ENCODE data around the gene STK32A.

Gene STK32A

DNA sequence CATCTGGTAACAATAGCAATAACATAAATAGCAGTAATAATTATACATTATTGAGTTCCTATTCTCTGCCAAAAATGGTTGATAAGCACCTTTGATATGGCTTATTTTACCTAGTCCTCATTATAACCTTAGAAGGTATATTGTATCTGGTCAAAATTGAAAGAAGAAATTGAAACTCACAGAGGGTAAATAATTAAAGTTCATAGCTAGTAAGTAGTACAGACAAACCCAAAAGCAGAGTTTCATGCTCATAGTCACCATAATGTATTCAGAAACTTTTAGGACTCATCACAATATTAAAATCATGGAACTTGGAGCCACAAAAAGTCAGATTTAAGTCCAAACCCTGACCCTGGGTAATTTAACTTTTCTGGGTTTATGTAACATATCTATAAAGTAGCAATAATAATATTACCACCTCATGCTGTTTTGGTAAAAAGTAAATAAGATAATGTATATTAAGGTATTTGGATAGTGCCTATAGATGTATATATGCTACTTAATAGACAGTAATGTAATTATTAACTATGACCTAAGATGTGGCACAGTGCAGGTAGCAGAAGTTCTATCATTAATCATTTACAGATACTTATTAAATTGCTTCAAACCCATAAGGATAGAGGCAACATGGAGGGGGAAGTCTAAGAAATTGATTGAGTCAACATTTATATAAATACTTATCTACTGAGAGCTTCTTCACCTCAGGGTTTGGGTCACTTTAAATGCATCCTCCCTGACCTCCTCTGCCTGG, 32.4 kb downstream of the STK32A start:
- no peak for DNase-seq

DNA sequence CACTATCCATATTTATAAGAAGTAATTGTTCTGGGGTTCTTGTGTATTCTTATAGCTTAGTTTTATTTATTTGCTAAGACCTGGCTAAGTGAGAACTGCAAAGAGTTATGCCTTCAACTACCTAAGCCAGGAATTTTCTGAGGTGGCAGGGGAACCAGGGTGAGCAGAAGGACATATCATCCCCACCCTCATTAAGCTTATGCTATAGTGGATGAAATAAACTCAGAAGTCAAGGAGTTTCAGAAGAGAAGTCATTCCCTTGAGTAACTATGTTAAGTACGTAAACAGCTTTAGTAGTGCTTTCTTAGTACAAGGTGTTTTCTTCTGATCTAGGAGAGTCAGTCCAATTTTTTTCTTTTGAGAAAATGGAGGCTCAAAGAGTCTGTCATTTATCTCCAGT, 41.7 kb downstream of the STK32A start:
- no peak for DNase-seq

DNA sequence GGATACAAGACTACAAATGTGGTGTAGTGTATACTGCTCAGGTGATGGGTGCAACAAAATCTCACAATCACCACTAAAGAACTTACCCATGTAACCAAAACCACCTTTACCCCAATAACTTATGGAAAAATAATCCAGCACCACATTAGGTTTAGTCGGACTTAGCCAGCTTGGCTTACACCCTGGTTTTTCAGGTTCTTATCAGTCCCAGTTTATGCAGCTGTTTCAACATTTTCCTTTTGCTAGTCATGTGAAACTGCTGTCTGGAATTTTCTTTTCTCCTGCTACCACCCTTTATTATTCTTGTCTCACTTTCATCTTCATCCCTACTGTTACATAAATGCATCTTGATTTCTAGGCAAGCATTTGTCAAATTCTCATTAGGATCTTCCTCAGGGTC, 51.5 kb downstream of the STK32A start:
- no peak for DNase-seq

DNA sequence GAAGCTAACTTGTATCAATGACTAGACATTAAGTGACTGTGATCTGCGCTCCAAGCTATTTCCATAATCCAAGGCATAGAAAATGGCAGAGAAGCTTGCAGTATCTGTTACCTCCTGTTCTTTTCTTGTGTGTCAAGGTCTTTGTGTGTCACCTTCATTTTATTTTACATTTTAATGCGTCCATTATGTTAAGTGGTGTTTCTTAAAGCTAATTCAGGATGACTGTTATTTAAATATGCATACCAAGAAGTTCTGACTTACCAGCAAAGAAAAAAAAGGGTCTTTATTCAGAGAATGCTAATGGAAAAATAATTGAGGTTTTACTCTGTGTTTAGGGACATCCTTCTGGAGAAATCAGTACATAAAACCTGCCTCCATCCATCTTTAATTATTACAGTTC, 52.3 kb downstream of the STK32A start:
- no peak for DNase-seq

DNA sequence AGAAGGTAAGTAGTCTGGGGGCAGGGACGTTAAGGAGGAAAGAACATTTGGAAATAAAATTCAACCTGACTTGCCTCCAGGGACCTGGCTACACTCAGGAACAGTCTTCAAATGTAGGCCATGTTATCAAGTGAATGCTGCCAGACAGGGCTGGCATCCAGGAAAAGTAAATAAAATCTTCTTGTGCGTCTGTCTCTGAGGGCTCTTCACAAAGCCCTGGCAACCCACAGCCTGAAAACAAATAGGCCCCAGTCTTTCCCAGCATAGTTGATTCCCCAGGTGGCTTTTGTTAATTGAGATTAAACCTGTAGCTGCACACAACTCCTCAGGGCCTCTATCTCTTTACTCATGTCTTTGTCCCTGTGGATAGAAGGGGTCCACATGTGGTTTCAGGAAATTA, 55.4 kb downstream of the STK32A start:
- DNase-seq: no peak

DNA sequence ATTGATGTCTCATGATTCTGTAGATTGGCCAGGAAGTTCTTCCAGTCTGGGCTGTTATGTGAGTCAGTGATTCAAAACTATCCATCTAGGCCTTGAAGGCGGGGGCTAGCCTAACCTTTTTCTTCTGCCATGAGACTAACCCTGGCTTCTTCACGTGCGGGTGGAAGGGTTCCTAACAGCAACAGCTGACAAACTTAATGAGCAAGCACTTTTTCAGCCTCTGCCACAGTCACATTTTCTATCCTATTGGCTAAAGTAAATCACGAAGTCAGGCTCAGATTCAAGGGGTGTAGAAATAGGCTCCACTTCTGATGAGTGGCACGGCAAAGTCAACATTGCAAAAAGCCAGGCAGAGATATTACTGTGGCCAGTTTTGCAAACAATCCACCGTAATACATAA, 68.4 kb downstream of the STK32A start:
- no peak for DNase-seq

DNA sequence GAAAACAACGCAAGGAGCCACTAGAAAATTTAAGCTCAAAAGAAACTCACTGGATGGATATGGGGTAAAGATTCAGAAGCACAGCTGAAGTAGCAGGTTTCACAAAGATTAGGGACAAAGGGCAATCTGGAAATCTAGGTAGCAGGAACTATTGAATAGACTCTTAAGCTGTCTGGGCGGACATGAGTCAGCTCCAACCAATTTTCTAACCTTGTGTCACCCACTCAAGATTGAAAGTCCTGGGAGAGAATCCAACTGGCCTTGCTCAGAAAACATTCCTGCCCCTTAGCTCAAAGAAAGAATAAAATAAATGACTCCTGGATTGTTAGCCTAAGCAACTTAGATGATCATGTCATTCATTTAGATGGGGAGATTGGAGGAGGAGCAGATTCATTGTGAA, 69.2 kb downstream of the STK32A start:
- DNase-seq: no peak

DNA sequence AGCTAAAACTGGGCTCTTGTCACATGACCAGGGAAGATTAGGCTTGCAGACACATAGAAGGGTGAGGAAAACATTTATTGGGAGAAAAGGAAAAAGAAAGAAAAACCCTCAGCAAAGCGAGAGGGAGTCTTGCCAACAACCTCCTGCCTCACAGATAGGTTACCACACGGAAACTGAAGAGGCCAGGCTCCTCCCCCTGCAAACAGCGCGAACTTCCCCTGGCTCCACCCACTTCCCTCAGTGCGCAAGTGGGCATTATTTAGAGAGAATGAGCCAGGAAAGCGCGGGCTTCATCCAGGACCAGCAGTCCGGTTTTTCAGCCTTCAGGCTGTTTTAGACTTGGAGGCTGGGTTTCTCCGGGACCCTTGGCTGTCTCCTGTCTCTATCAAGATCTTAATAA, 70.3 kb downstream of the STK32A start:
- DNase-seq: no peak

DNA sequence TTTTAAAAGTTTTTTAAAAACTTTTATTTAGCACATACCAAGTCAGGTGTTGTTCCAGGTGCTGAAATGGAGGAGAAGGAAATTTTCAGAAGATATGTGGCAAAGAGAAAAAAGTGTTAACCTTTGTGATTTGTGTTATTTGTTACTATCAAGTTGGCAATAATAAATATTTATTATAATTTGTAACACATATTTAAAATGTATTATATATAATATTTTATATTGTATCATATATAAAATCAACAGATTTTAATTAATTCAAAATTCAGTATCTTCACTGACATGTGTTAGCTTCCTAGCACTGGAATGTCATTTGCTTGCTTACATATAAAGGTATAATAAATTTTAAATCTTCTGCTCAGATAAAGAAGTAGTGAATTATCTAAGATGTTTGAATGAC, 71.5 kb downstream of the STK32A start:
- DNase-seq: no peak

DNA sequence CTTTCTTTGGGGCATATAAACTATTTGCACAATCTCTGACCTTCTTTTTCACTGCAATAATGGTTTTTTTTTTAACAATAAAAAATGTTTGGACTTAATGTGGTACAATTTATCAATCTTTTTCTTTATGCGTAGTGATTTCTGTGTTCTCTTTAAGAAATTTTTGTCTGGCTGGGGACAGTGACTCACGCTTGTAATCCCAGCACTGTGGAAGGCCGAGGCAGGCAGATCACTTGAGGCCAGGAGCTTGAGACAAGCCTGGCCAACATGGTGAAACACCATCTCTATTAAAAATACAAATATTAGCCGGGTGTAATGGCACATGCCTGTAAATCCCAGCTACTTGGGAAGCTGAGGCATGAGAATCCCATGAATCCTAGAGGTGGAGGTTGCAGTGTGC, 72.3 kb downstream of the STK32A start:
- DNase-seq: no peak

DNA sequence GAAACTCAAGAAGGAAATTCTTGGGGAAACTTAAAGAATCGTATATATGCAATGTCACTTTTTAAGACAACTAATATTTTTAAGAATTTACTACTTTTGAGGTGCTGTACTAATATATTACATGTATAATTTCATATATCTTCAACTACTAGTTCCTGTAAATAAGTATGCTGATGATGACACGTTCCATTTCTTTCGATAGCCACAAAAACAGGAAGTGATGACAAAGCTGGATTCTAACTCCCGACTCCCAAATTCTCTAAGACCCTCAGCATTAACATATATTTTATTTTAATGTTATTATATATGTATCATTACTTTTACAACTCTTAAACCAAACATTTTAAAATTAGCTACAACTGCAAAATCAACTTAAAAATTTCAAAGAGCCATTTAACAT, 74.8 kb downstream of the STK32A start:
- DNase-seq: no peak

DNA sequence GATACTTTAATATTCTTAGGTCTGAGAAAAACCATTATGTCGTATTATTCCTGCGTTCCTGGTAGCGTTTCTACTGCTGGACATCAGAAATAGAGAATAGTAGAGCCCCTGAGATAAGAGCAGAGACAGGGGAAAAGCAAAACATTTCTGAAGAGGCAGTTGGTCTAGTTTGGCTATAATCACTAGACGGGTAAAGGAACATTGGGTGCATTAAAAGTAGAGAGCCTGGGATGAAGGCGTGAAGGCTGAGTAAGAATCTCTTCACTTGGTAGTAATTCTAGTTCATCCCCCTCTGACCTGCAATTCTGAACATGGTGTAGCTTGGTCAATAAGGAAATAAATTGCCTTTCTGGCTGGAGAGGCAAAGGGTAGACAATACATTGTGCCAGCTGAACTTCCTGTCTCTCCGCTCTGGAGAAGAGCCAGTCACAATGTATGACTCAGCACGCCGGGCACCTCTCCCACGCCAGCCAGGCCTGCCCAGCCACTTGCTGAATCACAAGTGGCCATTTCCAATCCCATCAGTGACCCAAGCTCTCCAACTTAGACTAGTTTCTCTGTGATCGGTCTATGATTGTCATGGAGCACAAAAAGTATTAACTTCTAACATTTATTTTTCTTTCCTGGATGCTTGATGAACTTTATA, 75.4 kb downstream of the STK32A start:
- DNase-seq: no peak

DNA sequence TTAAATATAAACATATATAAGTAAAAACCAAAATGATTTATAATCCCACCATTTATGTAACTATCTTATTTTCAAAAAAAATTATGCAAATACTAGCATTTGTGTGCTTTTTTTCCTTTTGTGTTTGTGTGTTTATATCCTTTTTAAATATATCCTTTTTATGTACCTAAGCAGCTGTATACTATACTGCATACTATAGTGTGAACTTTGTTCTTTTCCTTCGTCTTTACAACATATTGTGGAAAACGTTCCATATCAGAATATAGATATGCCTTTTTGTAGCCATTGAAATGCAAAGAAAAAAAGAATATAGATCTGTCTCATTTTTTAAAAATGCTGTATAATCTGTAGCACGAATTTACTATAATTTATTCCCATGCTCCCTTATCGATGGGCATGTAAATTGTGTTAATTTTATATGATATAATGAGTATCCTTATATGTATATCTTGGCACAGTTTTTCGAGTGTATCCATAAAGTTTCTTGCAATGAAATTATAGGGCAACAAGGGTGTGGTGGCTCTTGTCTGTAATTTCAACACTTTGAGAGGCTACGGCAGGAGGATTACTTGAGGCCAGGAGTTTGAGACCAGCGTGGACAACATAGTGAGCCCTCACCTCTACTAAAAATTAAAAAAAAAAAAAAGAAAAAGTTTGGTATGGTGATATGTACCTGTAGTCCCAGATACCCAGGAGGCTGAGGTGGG, 83.3 kb downstream of the STK32A start:
- DNase-seq: no peak

DNA sequence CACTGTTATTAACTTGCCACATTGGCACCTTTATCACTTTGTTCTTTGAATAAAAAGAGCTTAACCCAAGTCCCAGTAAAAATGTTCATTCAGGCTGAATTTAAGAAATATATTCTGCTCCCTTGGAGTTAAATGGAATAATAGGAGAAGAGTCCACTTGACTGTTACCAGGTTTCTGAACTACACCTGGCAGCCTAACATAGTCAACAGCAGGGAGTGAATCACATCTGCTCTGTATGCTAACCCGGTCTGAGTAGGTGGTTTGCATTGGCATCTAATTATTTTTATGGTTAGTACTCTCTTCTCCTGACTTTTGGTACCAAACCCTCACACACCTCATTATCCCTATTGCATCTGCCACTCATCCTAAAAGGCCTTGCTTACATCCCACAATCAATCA, 86.7 kb downstream of the STK32A start:
- DNase-seq: no peak

DNA sequence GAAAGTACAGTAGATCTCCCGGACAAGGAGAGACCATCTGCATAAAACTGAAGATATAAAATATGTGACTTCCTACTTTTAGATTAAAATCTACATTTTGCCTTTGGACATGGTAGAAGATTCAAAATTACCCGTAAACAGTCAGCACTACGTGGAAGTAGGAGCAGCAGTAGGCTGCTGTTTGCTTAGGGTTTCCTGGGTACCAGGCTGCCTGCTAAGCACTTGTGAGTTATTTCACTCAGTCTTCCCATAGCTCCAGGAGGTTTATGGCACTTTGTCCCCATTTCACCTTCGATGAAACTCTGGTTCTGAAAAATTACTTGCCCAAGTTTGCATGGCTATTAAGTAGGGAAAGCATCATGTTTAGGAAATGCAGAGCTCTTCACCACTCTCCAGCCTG, 92.6 kb downstream of the STK32A start:
- no peak for DNase-seq

DNA sequence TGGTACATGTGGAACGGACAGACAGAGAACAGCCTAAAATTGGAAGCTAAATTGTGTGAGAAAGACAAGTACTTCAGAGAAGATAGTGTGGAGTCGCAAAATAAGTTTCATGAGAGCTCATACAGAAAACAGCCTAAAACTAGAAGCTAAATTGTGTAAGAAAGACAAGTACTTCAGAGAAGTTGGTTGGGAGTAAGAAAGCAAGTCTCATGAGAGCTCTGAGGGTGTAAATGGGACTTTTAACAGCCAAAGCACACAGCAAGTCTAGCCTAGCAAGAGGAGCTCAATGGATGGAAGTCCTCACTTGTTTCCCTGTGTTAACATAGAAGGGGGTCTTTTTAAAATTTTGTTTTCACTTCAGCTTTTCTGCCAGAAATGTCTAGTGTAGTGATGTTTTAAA, 93.1 kb downstream of the STK32A start:
- DNase-seq: no peak

DNA sequence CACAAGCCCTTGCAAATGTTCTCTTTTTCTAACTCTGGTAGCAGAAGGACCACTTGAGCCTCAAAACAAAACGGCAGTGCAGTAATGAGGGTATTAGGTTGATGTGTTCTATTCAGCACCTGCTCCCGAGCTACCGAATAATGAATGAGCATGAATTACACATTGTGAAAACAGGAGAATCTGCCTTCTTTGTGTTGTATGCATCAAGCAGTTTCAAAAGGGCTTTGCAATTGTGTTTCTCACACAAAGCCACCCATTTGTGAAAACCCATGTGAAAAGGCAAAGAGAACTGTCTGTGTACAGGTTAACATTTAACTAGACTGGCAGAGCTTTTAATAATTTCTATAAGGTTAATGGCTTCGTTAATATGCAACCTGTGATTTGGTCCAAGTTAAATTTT, 97.8 kb downstream of the STK32A start:
- DNase-seq: no peak

DNA sequence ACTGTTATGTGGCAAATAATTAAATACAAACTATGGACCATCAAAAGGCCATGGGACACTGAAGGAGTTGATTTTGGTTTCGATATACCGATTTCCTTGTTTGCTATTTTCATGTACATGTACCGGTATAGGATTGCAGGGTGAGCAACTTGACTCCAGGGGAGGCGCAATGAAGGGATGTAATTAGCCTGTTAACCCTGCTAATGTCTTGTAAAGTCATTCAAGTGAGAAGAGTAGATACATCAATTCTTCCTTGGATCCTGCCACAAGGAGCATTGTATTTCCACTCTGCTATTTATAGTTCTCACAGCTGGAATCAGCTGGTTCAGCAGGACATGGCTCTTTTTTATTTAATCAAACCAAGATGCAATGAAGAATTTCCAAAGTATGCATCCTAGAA, 102.0 kb downstream of the STK32A start:
- DNase-seq: no peak

DNA sequence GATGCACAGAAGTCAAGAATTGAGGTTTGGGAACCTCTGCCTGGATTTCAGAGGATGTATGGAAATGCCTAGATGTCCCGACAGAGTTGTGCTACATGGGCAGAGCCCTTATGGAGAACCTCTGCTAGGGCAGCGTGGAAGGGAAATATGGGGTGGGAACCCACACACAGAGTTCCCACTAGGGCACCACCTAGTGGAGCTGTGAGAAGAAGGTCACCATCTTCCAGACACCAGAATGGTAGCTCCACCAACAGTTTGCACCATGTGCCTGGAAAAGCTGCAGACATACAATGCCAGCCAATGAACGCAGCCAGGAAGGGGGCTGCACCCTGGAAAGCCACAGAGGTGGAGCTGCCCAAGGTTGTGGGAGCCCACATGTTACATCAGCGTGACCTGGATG, 104.5 kb downstream of the STK32A start:
- no peak for DNase-seq

DNA sequence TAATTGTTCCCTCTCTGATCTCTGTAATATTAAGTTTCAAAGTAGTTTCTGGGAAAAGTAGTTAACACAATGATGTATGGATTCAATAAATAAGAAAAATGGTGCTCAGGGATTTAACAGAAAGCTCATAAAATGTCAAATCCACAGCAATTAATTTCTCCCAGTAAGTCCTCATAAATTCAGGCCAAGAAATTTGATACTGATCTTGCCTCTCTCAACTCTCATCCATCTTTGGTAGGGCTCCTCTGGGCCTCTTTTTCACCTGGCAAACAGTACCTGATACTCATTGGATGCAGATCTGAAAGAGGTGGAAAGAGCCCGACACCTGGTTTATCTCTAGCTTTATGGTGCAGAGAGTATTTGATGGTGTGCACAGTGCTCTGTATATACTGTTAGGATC, 106.1 kb downstream of the STK32A start:
- DNase-seq: no peak

DNA sequence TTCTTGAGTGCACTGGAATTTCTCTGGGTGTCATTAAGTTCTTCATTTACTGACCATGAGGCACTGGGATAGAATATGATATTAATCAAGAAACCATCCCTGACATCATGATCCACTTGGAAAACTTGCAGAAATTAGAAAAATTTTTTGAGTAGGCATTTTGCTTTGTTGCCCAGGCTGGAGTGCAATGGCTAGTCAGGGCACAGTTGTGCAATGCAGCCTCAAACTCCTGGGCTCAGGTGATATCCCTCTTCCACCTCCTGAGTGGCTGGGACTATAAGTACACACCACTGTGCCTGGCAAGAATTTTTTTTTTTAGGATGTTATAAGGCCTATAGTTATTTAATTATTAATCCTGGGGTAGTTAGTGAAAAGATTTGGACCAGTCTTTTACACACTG, 106.5 kb downstream of the STK32A start:
- no peak for DNase-seq

DNA sequence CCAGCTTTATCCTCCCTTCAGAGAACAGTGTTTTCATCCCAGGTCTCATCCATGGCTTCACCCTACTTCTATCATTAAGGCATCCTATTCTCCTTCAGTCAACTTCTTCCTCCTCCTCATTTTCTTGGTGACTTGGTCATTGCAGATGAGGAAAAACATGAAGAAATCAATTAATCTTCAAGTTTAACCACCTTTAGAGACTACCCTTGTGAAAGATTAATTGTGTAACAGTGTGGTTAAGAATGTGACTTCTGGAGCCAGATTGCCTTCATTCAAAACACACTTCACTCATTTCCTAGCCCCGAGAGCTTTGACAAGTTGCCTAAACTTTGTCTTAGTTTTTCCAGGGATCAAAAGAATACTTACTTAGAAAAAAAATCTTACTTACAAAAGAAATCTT, 110.0 kb downstream of the STK32A start:
- no peak for DNase-seq

DNA sequence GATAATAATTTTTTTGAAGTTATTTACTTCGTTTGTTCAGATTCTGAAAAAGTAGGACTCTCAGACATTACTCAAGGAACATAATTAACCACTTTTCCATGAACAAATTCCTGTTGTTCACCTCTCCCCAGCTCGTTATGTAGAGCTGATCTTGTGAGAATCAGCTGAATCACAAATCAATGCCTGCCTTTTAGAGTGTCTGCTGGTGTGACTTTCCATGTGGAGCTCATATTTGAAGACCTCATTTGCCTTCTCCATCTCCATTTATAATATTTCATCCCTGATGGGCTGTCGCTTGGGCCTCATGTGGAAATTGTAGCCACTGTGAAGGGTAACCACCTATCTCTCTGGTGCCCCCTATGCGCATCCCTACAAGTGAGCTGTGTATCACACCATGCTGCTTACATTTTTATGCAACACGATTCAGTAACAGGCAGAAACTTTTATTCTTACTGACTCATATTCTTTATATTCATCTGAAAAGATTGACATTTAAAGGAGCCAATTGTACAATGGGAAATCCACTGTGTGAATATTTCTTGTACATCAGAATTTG, 111.3 kb downstream of the STK32A start:
- DNase-seq: no peak

DNA sequence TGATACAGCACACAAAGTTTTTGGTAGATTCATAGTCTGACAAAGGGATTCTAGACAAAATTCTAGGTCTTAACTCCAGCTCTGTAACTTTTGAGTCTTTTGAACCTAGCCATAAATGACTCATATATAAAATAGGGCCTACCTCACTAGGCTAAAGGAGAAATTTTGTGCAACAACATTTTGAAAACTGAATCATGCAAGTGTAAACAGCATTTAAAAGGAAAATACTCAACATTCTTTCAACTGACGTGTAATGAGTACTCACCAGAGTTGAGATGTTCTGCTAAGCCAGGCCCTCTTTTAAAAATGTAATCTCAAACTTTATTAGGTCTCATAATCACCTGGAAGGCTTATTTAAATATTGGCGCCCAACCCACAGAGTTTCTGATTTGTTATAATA, 113.2 kb downstream of the STK32A start:
- DNase-seq: no peak

Data from SIG-M5 (cell line).